ENCODE measurements around the gene TAF9.
"Not testable (repeated sequence)": the region's sequence is repeated elsewhere in the genome, so short reads cannot be mapped to it uniquely, and the experiment has no call there.

Gene TAF9

GRCh38 chr5:69341520-69342161 lies 27.7 kb downstream of the TAF9 start:
- DNase-seq (ENCODE audit: low read depth in 1 of 2, low spot score in 1 of 2) = no peak

- DNase-seq (ENCODE audit: low read depth in 1 of 2, low spot score in 1 of 2) = no peak
Observed at GRCh38 chr5:69335341-69335935, 33.9 kb downstream of the TAF9 start.

GRCh38 chr5:69334793-69335268 lies 34.5 kb downstream of the TAF9 start:
- DNase-seq (ENCODE audit: low read depth in 1 of 2, low spot score in 1 of 2) = peak; percentile 32 to 54

- not testable (repeated sequence) for DNase-seq (ENCODE audit: low read depth in 1 of 2, low spot score in 1 of 2)
Observed at GRCh38 chr5:69333668-69334315, 35.5 kb downstream of the TAF9 start.

- no peak for DNase-seq (ENCODE audit: low read depth in 1 of 2, low spot score in 1 of 2)
Observed at GRCh38 chr5:69331528-69332445, 37.5 kb downstream of the TAF9 start.

- no peak for DNase-seq (ENCODE audit: low read depth in 1 of 2, low spot score in 1 of 2)
Observed at GRCh38 chr5:69329905-69330489, 39.3 kb downstream of the TAF9 start.

GRCh38 chr5:69326365-69326764 lies 43.0 kb downstream of the TAF9 start:
- no peak for DNase-seq (ENCODE audit: low read depth in 1 of 2, low spot score in 1 of 2)

- no peak for DNase-seq (ENCODE audit: low read depth in 1 of 2, low spot score in 1 of 2)
Observed at GRCh38 chr5:69317391-69317790, 51.9 kb downstream of the TAF9 start.

- DNase-seq (ENCODE audit: low read depth in 1 of 2, low spot score in 1 of 2) = no peak
Observed at GRCh38 chr5:69315972-69316371, 53.3 kb downstream of the TAF9 start.

Measured in activated CD4-positive, alpha-beta T cell treated with anti-CD3 and anti-CD28 coated beads, Interleukin-2, amount 50 U/mL, for 24 hours (primary cell).